OCI-LY7 (cell line): ENCODE results near the gene SCGB1C2. TPM values are rescaled to one million over a fixed set of nuclear protein-coding genes. Genes with fewer than 3 reads are reported as not detected.

ENCODE experiments used
- BruUV-seq: library from RNA; stranded (reverse); fragments of 400-500 nt; replicated peaks from 2 replicates; lab custom pipeline; 2021; lab: Mats Ljungman, UMichigan
- CTCF ChIA-PET: fragments of 300-600 bp; sonication (Branson Sonifier 250); formaldehyde crosslinking; loops from one replicate; lab custom pipeline; 2022; ENCODE audit warnings: antibody characterized with exemption; ENCODE audit not compliant: unreplicated experiment; lab: Charles Lee
- POLR2A ChIA-PET: fragments of 300-600 bp; sonication (Branson Sonifier 250); formaldehyde crosslinking; loops from one replicate; lab custom pipeline; 2022; ENCODE audit warnings: antibody characterized with exemption; lab: Charles Lee
- DNase-seq: peaks from one replicate; pipeline ENCODE4 v3.0.0-alpha.2; 2015; ENCODE audit warnings: low spot score
- H2AFZ ChIP-seq: fragments of 200-600 bp; sonication (generic), shearing (Covaris generic); 2 replicates; pipeline ENCODE4 v1.6.1; 2014; ENCODE audit warnings: mild to moderate bottlenecking, antibody characterized with exemption, low read length, moderate library complexity
- H3K27ac ChIP-seq: fragments of 200-600 bp; sonication (generic); 2 replicates; pipeline ENCODE4 v1.5.1; 2014; ENCODE audit warnings: mixed run types, low read depth, mild to moderate bottlenecking, moderate library complexity, low read length, inconsistent platforms; ENCODE audit not compliant: poor library complexity, severe bottlenecking
- H3K36me3 ChIP-seq: fragments of 200-600 bp; sonication (generic); 2 replicates; pipeline ENCODE4 v1.6.1; 2014; ENCODE audit warnings: mild to moderate bottlenecking, antibody characterized with exemption, low read length, moderate library complexity, mixed read lengths; ENCODE audit not compliant: insufficient read depth
- H3K4me1 ChIP-seq: fragments of 200-600 bp; sonication (generic); 2 replicates; pipeline ENCODE4 v1.5.1; 2014; ENCODE audit warnings: mild to moderate bottlenecking, low read length; ENCODE audit not compliant: insufficient read depth, poor library complexity, severe bottlenecking
- H3K4me2 ChIP-seq: fragments of 200-600 bp; sonication (generic); 2 replicates; pipeline ENCODE4 v1.6.1; 2014; ENCODE audit warnings: mild to moderate bottlenecking, low read length
- H3K4me3 ChIP-seq: fragments of 200-600 bp; sonication (generic); 2 replicates; pipeline ENCODE4 v1.5.1; 2014; ENCODE audit warnings: mild to moderate bottlenecking, low read depth, low read length; ENCODE audit not compliant: poor library complexity, severe bottlenecking
- H3K79me2 ChIP-seq: fragments of 200-600 bp; sonication (generic); 2 replicates; pipeline ENCODE4 v1.6.1; 2016; ENCODE audit warnings: low read depth, mild to moderate bottlenecking, low read length, moderate library complexity, mixed read lengths; ENCODE audit not compliant: insufficient read depth
- H3K9me2 ChIP-seq: fragments of 200-600 bp; sonication (generic); 2 replicates; pipeline ENCODE4 v1.6.1; 2016; ENCODE audit warnings: mild to moderate bottlenecking, low read length, mixed read lengths; ENCODE audit not compliant: insufficient read depth
- H3K9me3 ChIP-seq: fragments of 200-600 bp; sonication (generic); 2 replicates; pipeline ENCODE4 v1.6.1; 2014; ENCODE audit warnings: mild to moderate bottlenecking, mixed run types, low read length, mixed read lengths
- H4K20me1 ChIP-seq: fragments of 200-600 bp; sonication (generic); 2 replicates; pipeline ENCODE4 v1.6.1; 2014; ENCODE audit warnings: mild to moderate bottlenecking, antibody characterized with exemption, low read length, moderate library complexity, mixed read lengths; ENCODE audit not compliant: insufficient read depth
- CTCF ChIP-seq: fragments of 200-600 bp; sonication (generic); conservative IDR thresholded peaks from 2 replicates; pipeline ENCODE4 v1.5.1; 2014; ENCODE audit warnings: mild to moderate bottlenecking, antibody characterized with exemption, low read length, moderate library complexity, mixed read lengths
- EZH2phosphoT487 ChIP-seq: fragments of 200-600 bp; sonication (generic); IDR thresholded peaks from 2 replicates; pipeline ENCODE4 v1.6.1; 2018; ENCODE audit warnings: low read depth, borderline replicate concordance, mild to moderate bottlenecking, mixed run types, antibody characterized with exemption, low read length, moderate library complexity, mixed read lengths
- intact Hi-C: fragments of 100-400 bp; cut with micrococcal nuclease; formaldehyde crosslinking; loops from one replicate; pipeline ENCODE4 v1.10.0; 2022; ENCODE audit not compliant: unreplicated experiment
- total RNA-seq, 2 experiments: library from RNA; depleted of rRNA in 1 of 2; stranded (reverse); fragments of >200 nt in 1 of 2; shearing (Covaris generic) in 1 of 2; gene quantifications; 2 replicates each; pipeline ENCODE4 v1.2.3, GENCODE V29; 2014 to 2022

Gene SCGB1C2
- total RNA-seq, 2 experiments from 2014 or later, result not detected

- Histone ChIP-seq H3K4me3 (no peak overlapping the region), H3K9me2 (no peaks in the 10 kb centered on the region), H4K20me1 (no peaks in the 10 kb centered on the region), H2AFZ (no peak overlapping the region), H3K36me3 (no peaks in the 10 kb centered on the region), H3K4me1 (no peaks in the 10 kb centered on the region), H3K9me3 (no peaks in the 10 kb centered on the region), H3K27ac (no peak overlapping the region), H3K4me2 (no peak overlapping the region), H3K79me2 (no peaks in the 10 kb centered on the region)
- intact Hi-C loops, result no loop called here
- CTCF ChIA-PET, result no interaction called here
- no peak for DNase-seq
- BruUV-seq, result no TSS peak
- TF ChIP-seq CTCF (no peak), EZH2phosphoT487 (no peak)
- POLR2A ChIA-PET, result no interaction called here
Measured at GRCh38 chr17:158379-158778, 21.0 kb downstream of the SCGB1C2 start.

- Histone ChIP-seq H4K20me1 (no peaks in the 10 kb centered on the region), H3K4me3 (no peak overlapping the region), H3K36me3 (no peaks in the 10 kb centered on the region), H3K27ac (no peak overlapping the region), H3K4me2 (no peak overlapping the region), H3K79me2 (no peaks in the 10 kb centered on the region), H2AFZ (no peak overlapping the region), H3K9me2 (no peaks in the 10 kb centered on the region), H3K4me1 (no peaks in the 10 kb centered on the region), H3K9me3 (no peaks in the 10 kb centered on the region)
- intact Hi-C loops, result no loop called here
- ChIA-PET CTCF (no interaction called here), POLR2A (no interaction called here)
- DNase-seq, result no peak
- no TSS peak for BruUV-seq
- TF ChIP-seq CTCF (no peak), EZH2phosphoT487 (no peak)
Measured at GRCh38 chr17:159609-160008, 22.2 kb downstream of the SCGB1C2 start.

GRCh38 chr17:160336-160735 lies 23.0 kb downstream of the SCGB1C2 start:
- H3K4me2 ChIP-seq, result no peak overlapping the region
- no peak overlapping the region for H3K4me3 ChIP-seq
- no peaks in the 10 kb centered on the region for H4K20me1 ChIP-seq
- no peak overlapping the region for H2AFZ ChIP-seq
- H3K9me3 ChIP-seq, result no peaks in the 10 kb centered on the region
- H3K27ac ChIP-seq, result no peak overlapping the region
- H3K9me2 ChIP-seq, result no peaks in the 10 kb centered on the region
- no TSS peak for BruUV-seq
- CTCF ChIA-PET, result no interaction called here
- no peaks in the 10 kb centered on the region for H3K36me3 ChIP-seq
- no peaks in the 10 kb centered on the region for H3K79me2 ChIP-seq
- no peaks in the 10 kb centered on the region for H3K4me1 ChIP-seq
- intact Hi-C loops, result no loop called here
- POLR2A ChIA-PET, result no interaction called here
- no peak for DNase-seq
- no peak for TF ChIP-seq CTCF
- TF ChIP-seq EZH2phosphoT487, result no peak
